IPS-NIHi7 (cell line): ENCODE measurements around the gene C11orf68.
"Not testable (repeated sequence)": the region's sequence is repeated elsewhere in the genome, so short reads cannot be mapped to it uniquely, and the experiment has no call there.

Source experiments
- DNase-seq: peaks from one replicate; pipeline ENCODE4 v3.0.0; 2012; ENCODE audit warnings: mixed read lengths; ENCODE audit errors: extremely low spot score

The C11orf68 gene

GRCh38 chr11:65915101-65915820, 3.6 kb downstream of the C11orf68 start:
- no peak for DNase-seq

GRCh38 chr11:65912845-65913244, 6.0 kb downstream of the C11orf68 start:
- peak; percentile 5 for DNase-seq

- DNase-seq = peak; percentile 76
Measured at GRCh38 chr11:65911682-65912568, 6.9 kb downstream of the C11orf68 start.

- DNase-seq = no peak
Measured at GRCh38 chr11:65907878-65908277, 11.0 kb downstream of the C11orf68 start.

GRCh38 chr11:65906602-65907001, 12.3 kb downstream of the C11orf68 start:
- DNase-seq = no peak

- DNase-seq = no peak
Measured at GRCh38 chr11:65903715-65904114, 15.1 kb downstream of the C11orf68 start.

GRCh38 chr11:65903068-65903481, 15.8 kb downstream of the C11orf68 start:
- peak; percentile 58 for DNase-seq

GRCh38 chr11:65900899-65901180, 18.0 kb downstream of the C11orf68 start:
- no peak for DNase-seq

DNA sequence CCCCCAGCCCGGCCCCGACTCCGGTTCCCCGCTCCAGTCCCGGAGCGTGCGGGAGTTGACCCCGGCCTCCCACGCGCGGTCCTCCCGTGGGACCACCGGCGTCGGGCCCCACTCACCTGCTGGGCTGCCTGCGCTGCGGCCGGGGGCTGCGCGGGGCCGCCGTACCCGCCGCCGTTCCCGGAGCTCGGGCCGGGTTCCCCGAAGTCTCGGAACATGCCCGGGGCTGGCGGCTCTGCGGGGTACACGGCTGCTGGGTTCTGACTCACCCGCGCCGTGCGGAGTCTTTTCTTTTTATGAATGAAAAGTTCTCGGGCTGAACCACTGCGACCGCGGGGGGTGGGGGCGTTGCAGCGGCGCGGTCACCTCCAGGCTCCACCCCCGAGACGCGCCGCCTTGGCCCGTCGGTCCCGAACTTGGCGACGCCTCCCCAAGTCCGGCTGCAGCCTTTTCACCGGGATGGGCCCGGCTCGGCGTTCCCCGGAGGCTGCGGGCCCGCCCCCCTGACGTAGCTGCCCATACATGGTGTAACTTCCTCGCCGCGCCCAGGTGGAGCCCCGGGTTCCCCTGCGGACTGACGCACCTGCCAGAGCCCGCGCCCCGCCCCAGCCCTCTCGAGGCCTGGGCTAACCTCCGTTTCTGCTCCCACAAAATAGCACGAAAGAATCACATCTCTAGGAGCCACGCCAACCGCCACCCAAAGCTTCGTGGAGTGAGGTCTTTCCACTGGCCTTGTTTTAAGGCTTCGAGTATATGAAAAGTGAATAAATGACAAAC, 18.6 kb downstream of the C11orf68 start, which contains the start of gene FOSL1:
Gene FOSL1, minus strand, starts transcription at position 264 of the 774 bp plus-strand sequence. Its CDS starts 49 bp downstream, at position 215.
- DNase-seq = peak; percentile 92

DNA sequence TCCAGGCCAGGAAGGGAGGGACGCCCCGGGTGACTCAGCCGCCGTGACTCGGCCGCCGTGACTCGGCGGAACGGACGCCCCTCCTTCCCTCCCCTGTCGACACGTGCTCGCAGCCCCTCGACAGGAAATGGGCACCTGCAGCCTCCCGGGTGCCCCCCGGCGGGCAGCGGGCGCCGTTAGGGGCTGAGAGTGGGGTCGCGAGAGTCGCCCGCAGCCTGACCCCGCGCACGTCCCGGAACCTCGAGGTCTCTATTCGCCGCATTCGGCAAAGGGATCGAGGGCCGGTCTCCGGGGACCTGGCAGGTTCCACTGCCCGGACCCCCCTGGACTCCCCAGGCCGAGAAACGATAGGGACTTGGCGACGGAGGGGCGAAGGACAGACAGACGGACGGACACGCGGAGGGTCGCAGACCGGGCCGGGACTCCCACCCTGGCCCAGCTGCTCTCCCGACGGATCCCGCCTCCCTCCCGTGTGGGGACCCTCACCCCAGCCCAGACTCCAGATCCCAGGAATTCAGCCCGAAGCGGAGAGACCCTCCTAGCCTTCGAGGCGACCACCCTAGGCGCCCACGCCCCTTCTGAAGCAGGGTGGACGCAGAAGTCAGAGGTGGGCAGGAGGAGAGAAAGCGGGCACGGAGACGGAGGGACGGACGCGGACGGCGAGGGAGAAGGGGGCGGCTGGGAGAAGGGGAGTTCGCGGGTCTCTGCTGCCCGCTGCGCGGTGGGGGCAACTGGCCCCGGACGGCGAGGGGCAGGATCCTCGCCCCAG, 19.3 kb downstream of the C11orf68 start:
- peak; percentile 53 for DNase-seq

GRCh38 chr11:65898656-65899355, 20.1 kb downstream of the C11orf68 start:
- DNase-seq = no peak

DNA sequence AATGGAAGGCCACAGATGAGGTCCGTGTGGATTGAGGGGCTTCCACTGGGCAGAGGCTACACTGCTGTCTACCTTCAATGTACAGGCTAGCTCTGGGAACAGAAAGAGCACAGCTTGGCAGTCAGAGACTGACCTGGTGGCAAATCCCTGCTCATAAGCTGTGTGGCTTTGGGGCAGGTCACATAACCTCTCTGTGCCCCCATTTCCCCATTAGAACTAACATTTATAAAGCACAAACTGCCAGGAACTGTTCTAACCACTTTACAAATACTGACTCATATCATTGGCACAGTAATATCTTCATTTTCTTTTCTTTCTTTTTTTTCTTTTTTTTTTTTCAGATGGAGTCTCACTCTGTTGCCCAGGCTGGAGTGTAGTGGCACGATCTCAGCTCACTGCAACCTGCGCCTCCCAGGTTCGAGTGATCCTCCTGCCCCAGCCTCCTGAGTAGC, 21.8 kb downstream of the C11orf68 start:
- DNase-seq = no peak

DNA sequence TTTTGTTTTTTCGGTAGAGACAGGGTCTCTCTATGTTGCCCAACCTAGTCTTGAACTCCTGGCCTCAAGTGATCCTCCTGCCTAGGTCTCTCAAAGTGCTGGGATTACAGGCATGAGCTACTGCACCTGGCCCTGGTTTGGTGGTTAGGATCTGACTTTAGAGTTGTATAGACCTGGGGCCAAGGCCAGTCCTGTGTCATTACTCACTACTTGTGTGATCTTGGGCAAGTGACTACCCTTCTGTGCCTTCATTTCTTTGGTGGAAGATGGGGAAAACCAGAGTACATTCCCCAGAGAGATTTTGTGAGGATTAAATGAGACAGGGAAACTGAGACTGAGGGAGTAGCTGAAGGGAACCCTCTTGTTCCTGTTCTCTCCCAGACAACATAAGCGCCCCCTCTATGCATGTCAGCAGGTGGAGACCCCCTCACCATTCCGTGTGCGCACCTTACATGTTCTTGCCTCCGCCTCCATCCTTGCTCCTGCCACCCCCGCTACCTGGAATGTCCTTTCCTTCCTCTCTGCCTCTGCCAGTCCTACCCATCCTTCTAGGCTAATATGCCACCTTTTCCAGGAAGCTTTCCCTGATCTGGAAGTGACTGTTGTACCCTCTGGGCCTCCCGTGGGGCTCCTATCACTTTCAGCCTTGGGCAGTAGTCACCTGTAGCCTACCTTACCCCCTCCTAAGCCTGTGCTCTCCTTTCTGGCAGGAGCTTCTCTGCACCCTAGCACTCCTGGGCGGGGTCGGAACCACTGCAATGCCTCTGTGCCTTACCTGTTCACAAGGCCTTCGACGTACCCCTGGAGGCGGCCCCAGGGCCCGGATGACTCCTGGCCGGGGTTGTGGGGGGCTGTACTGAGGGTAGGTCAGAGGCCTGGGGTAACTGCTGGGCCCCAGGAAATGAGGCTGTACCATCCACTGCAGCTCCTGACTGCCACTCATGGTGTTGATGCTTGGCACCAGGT, 22.5 kb downstream of the C11orf68 start:
- DNase-seq = no peak

GRCh38 chr11:65895482-65895981, 23.3 kb downstream of the C11orf68 start:
- no peak for DNase-seq

DNA sequence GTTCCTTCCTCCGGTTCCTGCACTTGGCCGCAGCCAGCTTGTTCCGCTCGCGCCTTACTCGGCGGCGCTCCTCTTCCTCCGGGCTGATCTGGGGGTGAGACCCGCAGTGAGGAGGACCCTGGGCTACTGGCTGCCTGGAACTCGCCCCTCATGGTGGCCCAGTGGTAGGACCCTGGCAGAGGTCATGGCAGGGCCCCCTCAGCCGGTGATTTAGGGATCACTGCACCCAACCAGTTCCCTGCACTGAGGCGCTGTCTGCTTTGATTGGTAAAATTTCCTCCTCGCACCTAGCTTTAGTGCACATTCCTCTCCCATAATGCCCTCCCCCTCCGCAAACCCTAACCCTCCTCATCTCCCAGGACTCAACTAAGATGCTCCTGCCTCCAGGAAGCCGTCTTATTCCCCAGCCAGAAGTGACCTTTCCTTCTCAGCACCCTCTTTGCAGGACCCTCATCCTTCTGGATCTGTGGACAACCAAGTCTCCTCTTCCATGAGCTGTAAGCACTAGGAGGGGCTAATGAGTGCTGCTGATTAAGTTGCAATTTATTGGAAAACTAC, 24.7 kb downstream of the C11orf68 start:
- no peak for DNase-seq

DNA sequence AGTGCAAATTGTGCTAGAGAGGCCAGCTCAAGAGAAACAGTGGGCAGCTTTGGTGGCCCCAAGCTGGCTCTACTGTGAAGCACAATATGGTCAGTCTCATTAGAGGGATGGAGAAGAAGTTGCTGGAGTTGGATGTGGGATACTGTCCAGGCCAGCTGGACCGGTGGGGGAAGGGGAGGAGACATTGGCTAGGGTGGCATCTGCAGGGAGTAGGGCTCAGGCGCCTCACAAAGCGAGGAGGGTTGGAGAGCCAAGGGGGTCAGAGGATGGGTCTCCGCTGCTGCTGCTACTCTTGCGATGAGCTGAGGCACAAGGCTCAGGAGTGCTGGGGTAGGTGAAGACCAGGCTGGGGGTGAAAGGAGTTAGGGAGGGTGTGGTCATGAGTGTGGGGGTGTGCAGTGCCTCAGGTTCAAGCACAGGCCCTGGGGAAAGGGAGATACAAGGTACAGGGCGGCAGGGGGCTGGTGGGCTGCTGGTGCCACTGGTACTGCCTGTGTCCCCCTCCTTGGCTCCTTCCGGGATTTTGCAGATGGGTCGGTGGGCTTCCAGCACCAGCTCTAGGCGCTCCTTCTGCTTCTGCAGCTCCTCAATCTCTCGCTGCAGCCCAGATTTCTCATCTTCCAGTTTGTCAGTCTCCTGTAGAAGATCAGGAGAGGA, 26.1 kb downstream of the C11orf68 start:
- no peak for DNase-seq

- DNase-seq = not testable (repeated sequence)
Measured at GRCh38 chr11:65892137-65892540, 26.7 kb downstream of the C11orf68 start.
